CD4-positive, alpha-beta T cell treated with Interleukin-6 for 4 hours (primary cell): ENCODE data around the gene GTPBP1.

Experiments used
- DNase-seq: peaks from one replicate; pipeline ENCODE4 v3.0.0-alpha.2; 2020; ENCODE audit warnings: mixed read lengths

The GTPBP1 gene

DNA sequence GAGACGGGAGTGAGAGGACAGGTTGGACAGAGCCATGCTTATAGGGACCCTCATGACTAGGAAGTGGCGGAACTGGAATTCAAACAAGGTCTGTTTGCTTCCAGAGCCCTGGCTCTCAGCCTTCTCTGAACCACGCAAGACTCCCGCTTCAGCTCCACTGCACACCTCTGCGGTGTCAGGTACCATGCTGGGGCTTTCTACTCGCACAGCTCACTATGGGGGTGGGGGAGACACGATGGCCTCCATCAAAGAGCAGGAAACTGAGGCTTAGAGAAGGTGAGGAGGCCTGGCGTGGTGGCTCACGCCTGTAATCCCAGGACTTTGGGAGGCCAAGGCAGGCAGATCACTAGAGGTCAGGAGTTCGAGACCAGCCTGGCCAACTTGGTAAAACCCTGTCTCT lies 35.8 kb downstream of the GTPBP1 start:
- no peak for DNase-seq

DNA sequence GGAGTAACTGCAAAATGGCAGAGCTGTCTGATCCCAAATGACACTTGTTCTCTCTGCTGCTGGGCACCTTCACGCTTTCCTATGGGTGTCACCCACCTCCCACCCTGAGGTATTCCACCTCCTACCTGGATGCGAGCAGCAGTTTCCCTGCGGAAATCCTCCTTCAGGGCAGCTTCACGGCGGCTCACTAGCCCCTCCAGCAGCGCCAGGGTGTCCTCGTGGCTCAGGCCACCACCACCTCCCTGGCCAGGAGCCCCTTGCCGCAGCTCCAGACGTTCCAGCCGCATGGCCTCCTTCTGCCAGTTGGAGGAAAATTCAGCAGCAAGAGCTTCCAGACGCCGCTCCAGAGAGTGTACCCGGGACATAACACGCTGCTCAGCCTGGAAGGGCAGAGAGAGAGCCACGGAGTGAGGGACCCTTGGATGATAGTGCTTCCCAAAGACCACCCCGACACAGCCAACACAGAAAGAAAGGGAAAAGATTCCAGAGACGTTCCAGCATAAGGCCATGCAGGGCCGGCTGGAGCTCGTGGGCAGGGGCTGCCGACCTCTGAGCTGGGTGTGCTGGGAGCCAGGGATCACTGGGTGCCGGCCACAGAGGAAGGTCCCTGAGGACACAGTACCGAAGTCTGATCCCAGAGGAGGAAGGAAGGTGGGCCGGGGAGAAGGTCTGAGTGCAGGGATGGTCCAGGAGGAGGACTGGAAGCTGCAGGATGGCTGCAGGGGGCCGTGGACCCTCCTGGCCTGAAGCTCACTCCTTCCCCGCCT lies 36.6 kb downstream of the GTPBP1 start:
- no peak for DNase-seq

DNA sequence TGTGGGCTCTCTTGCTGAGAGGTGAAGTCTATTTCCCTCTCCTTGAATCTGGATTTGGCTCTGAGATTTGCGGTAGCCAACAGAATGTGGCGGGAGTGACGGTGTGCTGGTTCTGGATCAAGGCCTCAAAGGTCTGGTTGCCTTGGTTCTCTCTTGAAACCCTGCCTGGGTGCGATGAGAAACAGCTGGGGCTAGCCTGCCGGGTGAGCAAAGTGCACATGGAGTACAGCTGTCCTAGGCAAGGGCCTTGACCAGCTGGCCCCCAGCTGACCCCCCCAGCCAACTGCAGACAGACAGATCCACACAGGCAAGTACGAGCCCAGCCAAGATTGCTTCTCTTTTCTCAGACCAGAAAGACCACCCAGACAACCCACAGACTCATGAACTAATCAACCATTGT lies 39.2 kb downstream of the GTPBP1 start:
- no peak for DNase-seq

DNA sequence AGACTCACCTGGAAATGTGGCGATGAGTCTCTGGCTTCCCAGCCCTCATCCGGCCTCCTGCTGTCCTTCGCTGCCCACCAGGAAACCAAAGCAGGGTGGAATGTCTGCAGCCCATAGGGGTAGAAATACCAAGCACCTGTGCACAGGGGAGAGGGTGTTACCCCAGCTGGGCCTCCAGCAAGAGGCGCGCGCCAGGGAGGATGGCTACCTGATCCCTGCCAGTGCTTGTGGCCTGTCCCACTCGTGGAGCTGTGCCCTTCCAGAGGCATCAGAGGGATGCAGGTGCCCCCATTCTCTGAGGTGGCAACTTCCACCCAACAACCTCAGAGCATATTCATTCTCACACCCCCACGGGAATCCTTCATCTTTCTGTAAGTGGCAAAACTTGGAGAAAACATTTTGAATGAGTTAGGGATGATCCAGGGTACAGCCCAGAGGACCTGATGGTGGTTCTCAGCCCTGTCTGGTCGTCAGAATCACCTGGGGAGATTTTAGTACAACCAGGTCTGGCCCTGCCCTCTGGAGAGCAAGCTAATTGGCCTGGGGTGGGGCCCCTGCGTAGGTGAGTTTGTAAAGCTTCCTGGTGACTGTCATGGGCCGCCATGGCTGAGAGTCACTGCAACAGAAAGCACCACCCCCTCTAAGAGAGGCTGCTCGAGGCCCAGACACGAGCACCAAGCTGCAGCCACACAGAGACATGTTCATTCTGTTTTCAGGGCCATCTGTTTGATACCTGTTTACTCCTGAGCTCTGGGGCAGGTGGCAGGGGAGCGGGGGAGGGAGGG lies 40.1 kb downstream of the GTPBP1 start:
- no peak for DNase-seq

DNA sequence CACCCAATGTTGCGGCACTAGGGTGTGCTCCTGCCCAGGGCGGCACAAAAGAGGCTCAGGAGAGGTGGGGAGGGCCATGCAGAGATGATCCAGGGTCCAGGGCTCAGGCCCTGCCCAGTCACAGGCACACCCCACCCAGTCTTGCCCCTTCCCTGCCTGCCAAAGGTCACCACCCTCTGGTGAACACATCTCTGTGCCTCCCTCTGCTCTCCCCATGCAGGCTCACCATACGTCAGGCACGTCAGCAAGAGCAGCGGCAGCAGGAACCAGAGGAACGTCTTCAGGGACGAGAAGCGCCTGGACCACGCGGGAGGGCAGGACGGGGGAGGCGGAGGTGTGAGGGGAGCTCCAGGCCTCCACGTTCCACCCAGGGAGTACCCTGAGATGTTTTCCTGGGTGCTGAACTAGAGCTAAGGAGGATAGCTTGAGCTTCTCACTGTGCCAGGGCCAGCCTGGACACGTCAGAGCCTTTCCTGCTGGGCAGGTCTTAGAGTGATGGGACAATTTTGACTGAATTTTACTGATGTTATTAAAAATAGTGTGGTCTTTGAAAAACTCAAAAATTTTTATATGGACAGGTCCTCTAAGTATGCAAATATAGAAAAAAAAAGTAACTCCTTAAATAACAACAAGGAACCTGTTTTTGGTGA lies 42.9 kb downstream of the GTPBP1 start:
- DNase-seq, result no peak

DNA sequence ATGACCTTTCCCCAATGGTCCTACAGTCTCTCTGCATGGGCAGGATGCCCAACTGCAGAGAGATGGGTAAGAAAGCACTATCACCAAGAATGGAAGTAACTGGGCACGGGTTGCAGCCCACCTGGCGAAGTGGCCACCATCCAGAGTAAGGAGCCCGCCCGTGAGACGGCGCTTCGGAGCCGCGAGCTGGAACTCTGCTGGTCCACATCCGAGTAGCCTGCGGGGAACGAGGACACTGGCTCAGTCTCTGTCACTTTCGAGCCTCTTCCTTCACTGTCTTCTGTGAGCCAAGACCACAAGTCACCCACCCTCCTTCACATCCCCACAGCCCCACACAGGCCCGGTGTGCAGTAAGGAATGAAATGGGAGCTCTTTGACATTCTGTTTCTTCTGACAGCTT lies 44.4 kb downstream of the GTPBP1 start:
- DNase-seq, result no peak

DNA sequence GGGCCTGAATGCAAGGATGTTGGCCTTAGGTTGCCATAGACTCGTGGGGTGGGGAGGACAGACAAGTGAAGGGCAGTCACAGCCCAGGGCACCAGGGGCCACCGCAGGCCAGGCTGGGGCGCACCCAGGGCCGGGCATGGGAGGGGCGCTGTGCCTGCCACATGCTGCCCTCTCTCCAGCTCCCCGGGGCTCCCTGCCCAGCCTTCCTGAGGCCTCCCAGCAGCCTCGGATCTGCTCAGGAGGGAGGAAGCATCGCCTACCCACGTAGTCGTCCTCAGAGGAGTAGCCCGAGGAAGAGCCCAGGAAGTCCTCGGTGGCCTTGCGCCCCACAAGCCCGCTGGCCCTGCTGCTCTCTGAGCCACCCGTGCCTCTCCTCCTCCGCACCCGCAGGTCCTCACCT lies 44.9 kb downstream of the GTPBP1 start:
- DNase-seq, result no peak

DNA sequence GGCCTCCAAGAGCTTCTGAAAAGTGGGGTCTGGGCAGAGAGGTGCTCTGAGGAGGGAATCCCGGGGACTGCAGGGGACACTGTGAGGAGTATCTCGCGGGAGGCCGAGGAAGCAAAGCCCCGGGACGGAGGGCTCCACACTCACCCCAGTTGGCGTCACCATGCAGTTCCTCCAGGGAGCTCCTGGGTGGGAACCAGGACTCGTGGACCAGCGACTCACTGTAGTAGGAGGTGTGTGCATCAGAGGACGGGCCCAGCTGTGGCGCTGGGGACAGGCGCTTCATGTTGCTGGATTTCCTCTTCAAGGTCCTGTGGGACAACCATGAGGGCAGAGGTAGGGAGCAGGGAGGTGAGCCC lies 45.3 kb downstream of the GTPBP1 start:
- DNase-seq, result no peak

DNA sequence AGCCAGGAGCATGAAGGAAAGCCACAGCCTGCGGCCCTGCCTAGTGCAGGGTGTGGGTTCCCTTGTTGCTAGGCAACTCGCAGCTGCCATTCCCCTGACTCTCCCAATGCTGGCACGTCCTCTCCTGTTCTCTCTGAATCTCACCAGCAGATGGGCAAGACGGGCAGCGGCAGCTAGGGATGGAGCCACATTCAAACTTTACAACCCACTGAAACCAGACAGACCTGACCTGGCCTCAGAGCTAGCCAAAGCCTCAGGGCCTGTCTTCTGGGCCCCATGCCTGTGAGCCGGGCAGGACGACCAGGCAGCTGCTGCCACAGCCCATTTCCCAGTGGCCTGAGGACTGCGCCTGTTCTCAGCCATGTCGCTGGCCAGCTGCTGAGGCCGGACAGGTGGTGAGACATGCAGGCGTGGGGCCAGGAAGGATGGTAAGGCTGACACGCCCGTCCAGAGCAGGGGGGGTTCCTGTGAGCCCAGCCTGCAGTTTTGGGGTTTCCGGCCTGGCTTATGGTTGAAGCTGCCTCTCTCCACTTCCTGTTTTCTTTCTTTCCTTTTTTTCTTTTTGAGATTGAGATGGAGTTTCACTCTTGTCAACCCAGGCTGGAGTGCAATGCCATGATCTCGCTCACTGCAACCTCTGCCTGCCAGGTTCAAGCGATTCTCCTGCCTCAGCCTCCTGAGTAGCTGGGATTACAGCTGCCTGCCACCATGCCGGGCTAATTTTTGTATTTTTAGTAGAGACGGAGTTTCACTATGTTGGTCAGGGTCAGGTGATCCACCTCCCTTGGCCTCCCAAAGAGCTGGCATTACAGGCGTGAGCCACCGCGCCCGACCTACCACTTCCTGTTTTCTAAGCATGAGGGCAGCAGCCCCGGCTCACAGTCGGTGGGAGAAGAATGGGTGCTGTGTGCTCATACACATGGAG lies 45.9 kb downstream of the GTPBP1 start:
- DNase-seq, result peak; percentile 86

DNA sequence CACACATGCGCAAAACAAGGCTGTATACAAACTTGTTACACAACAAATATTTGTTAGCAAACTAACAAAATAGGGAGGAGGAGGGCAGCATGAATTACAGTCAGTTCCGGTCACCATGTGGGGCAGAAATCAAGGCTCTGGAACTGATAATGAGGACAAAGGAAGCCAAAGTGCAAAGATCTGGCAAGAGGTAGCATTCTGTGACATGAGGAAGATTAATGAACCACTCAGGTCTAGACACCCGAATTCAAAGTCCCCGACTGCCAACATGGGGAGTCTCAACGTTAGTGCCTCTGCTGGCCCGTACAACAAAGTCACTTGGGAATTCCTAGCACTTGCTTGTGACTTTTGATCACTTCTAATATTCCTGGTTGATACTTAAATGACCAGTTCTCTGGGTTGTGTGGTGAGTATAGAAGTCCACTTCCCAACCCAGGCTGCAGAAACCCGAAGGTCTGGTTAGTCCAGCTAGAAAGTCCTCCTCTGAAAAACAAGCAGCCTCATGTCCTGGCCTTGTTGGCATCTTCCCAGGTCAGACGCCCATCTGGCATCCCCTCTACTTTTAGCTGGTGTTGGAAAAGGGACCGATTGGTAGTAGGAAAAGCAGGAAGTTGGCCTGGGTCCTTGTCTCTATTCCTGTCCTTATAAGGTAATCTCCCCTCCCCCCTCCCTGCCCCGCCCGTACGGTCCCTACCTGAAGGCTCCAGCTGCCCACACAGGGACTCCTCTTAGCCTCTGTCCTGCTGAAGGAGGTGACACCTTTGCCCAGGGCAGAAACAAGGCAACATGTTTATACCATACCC lies 48.4 kb downstream of the GTPBP1 start:
- peak; percentile 61 for DNase-seq

DNA sequence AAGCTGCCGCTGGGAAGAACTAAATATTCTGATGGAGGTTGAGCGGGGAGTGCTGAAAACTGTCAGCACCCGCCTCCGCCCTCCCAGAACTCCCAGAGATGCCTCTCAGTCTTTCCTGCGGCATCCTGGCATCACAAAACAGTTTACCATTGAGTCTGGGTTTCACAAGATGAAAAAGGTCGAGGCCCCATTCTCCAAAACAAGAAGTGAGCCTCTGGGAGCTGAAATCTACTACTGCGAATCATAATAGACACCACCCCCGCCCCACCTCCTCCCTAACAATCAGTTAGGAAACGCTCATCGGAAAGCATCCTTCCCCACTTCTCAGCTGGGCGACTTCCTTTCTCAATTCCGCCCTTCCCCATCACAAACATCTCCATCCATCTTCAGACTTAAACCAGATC lies 49.0 kb downstream of the GTPBP1 start:
- DNase-seq, result peak; percentile 59

DNA sequence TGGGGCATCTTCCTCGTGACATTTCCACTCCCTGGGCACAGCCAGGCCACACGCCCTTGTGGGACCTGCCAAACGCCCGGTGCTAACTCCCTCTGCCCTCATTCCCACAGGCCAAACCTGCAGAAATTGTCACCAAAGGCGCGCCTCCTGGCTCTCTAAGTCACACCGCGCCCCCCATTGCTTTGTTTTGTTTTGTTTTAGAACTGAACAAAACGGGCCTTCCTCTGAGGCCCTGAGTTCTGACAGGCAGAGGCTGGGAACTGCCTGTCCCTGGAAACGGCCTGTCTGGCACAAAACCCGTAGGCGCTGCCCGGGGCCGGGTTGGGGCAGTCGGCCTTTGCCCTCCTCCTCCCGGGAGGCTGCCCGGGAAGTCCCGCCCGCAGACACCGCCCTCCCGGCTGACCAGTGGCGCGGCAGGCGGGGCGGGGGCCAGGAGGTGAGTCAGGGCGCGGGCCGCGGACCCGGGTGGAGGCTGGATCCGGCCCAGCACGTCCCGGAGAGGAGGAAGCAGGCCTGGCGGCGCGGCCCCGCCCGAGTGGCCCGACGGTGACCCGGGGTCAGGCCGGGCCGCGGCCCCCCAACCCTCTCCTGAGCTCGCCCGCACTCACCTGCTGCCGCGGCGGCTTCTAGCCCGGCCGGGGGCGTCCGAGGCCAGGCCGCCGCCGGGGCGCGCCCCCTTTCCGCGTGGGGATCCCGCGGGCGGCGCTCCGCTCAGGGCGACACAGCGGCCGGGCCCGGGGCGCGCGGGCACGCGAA lies 49.6 kb downstream of the GTPBP1 start:
- DNase-seq, result peak; percentile 57

DNA sequence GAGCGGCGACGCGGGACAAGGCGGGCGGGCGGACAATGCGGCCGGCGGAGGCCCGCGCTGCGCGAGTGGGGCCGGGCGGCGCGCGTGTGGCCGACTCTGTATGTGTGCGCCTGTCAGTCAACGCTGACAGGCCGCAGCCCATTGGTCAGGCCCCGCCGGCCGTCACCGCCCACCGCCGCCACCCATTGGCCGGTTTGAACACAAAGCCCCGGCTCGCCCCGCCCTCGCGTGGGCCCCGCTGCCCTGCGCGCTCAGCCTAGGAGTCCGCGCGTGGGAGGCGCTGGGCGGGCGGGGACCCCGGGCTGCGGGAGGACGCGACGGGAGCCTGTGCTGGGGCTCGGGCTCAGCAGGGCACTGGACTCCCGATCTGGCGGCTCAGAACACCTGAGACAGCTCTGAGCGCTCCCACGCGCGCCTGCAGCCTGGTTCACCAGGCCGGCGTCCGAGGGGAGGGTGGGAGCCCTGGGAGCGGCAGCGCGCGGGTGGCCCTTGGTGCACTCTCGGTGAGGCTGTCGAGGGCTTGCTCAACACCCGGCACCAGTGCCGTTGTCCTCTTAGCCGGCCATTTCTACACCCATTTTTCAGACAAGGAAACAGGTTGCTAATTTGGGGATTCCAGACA lies 50.3 kb downstream of the GTPBP1 start, which contains the start of gene SUN2:
SUN2 (minus strand) TSS at position 88 of the 622 bp plus-strand sequence. CDS start 3,370 bp downstream, outside the sequence.
- DNase-seq, result peak; percentile 97

DNA sequence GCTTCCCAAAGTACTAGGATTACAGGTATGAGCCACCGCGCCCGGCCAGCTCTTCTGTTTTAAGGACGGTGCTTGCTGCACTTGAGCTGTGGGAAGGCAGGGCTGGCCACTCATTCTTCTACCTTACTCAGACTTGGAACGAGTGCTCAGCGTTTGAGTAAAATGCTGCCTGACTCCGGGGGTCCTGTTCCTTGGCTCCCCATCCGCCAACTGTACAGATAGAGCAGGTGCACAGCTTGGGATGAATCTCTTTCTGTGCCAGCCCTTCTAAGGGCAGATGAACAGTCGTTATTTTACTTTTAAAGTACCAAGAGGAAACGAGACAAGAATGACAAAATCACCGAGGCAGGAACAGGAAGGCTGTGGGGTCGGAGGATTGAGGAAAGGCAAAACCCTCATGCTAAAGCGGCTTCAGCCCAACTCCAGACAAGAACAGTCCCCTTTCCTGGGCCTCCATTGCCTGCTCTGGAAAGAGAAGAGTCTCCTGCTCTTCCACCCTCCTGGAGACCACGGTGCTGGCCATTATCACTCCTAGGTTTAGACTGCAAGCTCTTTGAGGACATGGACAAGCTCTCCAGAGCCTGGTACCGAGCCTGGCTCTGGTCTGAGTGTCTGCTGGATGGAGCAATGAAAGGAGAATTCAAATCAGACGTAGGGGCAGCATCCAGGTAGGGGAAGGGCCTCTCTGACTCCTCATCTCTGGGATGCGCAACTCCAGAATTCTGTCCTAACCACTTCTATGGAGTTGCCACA lies 51.1 kb downstream of the GTPBP1 start:
- peak; percentile 42 for DNase-seq

DNA sequence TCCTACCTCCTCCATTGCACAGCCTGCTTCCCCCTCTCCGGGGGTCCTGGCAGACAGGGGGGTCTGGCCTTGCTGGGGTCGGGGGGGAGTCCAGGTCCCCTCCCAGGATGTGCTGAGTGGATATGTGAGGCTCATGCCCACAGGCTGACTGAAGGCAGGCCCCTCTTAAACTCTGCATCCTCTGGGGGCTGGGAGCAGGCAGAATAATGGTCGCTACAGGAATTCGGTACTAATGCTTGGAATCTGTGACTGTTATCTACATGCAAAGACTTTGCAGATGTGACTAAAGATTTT lies 51.7 kb downstream of the GTPBP1 start:
- DNase-seq, result no peak

DNA sequence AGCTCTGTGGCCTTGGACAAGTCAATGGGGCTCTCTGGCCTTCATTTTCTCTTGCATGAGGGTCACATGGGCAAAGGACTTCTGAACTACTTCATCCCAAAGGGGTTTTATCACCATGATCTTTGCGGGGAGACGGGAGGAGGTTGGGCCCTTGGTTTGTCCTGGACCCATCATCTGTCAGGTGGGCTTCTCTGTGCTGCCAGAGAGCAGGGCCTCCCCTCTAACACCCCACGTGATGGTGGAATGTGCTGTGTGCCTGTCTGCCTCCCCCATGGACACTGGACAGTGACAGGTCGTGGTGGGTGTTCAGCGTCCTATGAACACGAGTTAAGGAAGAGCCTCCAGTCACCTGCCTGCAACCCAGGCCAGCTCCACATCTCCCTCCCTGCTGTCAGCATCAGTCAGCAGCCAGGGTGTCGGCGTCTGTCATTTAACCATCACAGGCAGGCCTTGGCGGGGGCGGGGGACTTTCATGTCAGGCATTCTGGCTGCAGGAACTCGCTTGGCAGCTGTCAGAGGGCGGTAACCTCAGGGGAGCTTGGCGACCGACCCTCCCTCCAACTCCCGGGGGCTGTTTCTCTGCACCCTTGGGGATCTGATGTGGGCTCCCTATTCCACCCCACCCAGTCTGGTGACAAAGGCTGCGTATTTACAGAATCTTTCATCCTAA lies 52.7 kb downstream of the GTPBP1 start:
- DNase-seq, result peak; percentile 85

DNA sequence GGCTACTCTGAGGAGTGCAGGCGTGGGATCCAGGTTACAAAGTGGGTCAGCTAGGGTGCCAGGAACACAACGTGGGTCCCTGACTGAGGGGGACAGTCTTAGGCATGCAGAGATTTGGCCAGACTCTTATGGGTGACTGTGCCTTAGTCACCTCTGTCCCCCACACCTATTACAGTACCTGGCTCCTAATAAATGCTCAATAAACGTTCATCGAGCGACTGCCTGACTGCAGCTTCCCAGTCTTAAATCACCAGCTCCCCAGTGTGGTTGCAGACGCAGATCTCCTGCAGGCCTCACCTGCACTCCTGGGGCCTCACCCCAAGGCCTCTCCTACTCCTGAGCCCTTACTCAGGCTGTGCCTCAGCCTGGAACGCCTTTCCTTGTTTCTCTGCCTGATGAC lies 53.3 kb downstream of the GTPBP1 start:
- no peak for DNase-seq

DNA sequence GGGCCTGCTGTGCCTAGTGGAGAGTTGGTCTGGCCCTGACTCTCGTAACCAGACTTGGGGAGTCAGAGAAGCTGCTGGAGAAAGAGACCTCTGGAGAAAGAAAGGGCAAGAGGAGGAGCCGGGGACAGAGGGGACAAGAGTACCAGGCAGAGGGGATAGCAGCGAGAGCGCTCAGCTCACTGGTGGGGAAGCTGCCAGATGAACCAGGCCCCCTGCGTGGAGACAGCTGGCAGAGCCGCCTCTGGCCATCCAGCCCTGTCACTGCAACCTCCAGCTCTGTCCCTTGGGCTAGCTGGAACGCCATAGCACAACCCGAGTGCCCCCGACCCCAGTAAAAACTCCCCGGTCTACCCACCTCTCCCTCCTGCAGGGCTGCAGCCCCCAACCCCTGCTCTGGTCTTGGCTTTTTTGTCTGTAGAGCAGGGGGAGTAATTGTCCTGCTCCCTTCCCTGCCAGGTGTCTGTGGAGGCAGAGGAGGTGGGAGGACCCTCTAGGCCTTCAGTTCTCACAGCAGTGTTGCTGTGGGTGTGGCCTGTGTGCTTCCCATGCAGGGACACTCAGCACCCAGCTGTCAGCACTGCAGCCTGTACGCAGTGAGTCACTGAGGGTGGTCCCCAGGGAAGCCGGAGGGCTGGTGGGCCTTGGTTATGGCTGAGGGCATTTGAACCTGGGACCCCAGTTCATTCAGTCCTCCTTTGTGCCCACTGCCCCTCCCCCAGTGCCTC lies 54.9 kb downstream of the GTPBP1 start:
- no peak for DNase-seq
